ENCODE measurements around the gene GAS7. TPM values are rescaled to one million over a fixed set of nuclear protein-coding genes. Genes with fewer than 3 reads are reported as not detected.

GAS7 gene
- total RNA-seq, 1 experiment from 2014 or later: 12.3 TPM

DNA sequence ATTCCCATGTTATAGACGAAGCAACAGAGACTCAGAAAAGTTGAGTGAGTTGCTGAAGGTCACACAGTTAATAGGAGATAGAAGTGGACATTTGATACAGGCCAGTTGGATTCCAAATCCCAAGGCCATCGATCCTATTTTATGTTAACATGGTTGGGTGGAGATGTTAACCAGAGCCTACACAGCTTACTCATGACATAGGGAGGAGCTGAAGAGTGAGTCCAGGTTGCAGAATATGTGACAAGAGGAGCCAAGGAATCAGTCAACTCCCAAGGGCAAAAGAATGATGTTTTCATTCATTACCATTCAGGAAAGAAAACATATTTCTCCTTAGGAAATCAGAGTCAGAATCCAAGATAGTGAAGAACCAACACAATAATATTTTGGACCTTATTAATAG lies 40.3 kb upstream of the GAS7 start:
- POLR2A ChIA-PET: no interaction called here
- H3K9me3 Mint-ChIP-seq: peaks cover 24% of the 10 kb centered on the region
- ATAC-seq: no peak
- TF ChIP-seq FOXP1 (CRISPR knock-in tag; IDR thresholded peaks at IDR 0.05; ENCODE audit: borderline replicate concordance): no peak
- TF ChIP-seq ZBTB21 (CRISPR knock-in tag; IDR thresholded peaks at IDR 0.05; ENCODE audit: borderline replicate concordance): no peak
- no peak for TF ChIP-seq SOX15 (CRISPR knock-in tag; IDR thresholded peaks at IDR 0.05)
- no peak for TF ChIP-seq RELA (CRISPR knock-in tag; IDR thresholded peaks at IDR 0.05; ENCODE audit: borderline replicate concordance)
- TF ChIP-seq ATF3 (CRISPR knock-in tag; conservative IDR thresholded peaks at IDR 0.05): no peak
- no peak for TF ChIP-seq TP53 (CRISPR knock-in tag; IDR thresholded peaks at IDR 0.05)
- peaks cover 4% of the 10 kb centered on the region; the same call in 1 of the 2 replicates for H3K27me3 Mint-ChIP-seq (ENCODE audit: low read depth)
- DNase-seq (ENCODE audit: low spot score): no peak
- H3K36me3 Mint-ChIP-seq: no peaks in the 10 kb centered on the region
- H3K4me3 Mint-ChIP-seq: no peak overlapping the region
- no peak overlapping the region for H3K27ac Mint-ChIP-seq
- no peaks in the 10 kb centered on the region for H3K4me1 Mint-ChIP-seq
- CTCF ChIA-PET: interaction anchor here (4.1 kb wide), 1 partner anchor 12 kb away, joined by 23 read pairs; no protein-coding TSS in a partner anchor

DNA sequence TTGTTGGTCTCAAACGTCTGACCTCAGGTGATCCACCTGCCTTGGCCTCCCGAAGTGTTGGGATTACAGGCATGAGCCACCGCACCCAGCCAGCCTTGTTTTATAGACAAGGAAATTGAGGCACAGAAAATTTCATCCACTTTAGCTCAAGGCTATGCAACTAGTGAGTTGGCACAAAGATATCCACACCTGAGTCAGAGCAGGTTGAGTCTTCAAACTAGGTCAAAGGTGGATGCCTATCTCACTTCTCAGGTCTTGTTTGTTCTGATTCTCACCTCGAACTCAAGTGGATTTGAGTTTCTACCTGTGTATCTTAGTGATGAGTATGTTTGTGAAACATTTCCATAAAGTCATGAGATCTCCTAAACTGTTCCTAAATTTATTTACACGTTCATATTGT lies 35.6 kb upstream of the GAS7 start:
- ATAC-seq (no peak), DNase-seq (ENCODE audit: low spot score) (no peak)
- H3K4me1 Mint-ChIP-seq: no peaks in the 10 kb centered on the region
- H3K27me3 Mint-ChIP-seq (ENCODE audit: low read depth): peaks cover 4% of the 10 kb centered on the region; the same call in 1 of the 2 replicates
- no peak overlapping the region for H3K4me3 Mint-ChIP-seq
- ChIA-PET POLR2A (no interaction called here), CTCF (no interaction called here)
- TF ChIP-seq RELA (CRISPR knock-in tag; IDR thresholded peaks at IDR 0.05; ENCODE audit: borderline replicate concordance): no peak
- no peak for TF ChIP-seq ATF6 (CRISPR knock-in tag; IDR thresholded peaks at IDR 0.05)
- TF ChIP-seq CREM (CRISPR knock-in tag; IDR thresholded peaks at IDR 0.05): no peak
- TF ChIP-seq, protein P1, sequence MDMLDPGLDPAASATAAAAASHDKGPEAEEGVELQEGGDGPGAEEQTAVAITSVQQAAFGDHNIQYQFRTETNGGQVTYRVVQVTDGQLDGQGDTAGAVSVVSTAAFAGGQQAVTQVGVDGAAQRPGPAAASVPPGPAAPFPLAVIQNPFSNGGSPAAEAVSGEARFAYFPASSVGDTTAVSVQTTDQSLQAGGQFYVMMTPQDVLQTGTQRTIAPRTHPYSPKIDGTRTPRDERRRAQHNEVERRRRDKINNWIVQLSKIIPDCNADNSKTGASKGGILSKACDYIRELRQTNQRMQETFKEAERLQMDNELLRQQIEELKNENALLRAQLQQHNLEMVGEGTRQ (CRISPR knock-in tag; IDR thresholded peaks at IDR 0.05): no peak
- no peak for TF ChIP-seq CBFB (CRISPR knock-in tag; IDR thresholded peaks at IDR 0.05; ENCODE audit: low read depth)
- no peak for TF ChIP-seq FOXJ3 (CRISPR knock-in tag; IDR thresholded peaks at IDR 0.05; ENCODE audit: borderline replicate concordance)
- TF ChIP-seq CDX4 (CRISPR knock-in tag; IDR thresholded peaks at IDR 0.05; ENCODE audit: borderline replicate concordance): no peak
- TF ChIP-seq, protein P2, sequence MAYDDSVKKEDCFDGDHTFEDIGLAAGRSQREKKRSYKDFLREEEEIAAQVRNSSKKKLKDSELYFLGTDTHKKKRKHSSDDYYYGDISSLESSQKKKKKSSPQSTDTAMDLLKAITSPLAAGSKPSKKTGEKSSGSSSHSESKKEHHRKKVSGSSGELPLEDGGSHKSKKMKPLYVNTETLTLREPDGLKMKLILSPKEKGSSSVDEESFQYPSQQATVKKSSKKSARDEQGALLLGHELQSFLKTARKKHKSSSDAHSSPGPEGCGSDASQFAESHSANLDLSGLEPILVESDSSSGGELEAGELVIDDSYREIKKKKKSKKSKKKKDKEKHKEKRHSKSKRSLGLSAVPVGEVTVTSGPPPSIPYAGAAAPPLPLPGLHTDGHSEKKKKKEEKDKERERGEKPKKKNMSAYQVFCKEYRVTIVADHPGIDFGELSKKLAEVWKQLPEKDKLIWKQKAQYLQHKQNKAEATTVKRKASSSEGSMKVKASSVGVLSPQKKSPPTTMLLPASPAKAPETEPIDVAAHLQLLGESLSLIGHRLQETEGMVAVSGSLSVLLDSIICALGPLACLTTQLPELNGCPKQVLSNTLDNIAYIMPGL (CRISPR knock-in tag; IDR thresholded peaks at IDR 0.05): no peak
- peaks cover 27% of the 10 kb centered on the region for H3K9me3 Mint-ChIP-seq
- peaks cover 3% of the 10 kb centered on the region; the same call in 1 of the 2 replicates for H3K36me3 Mint-ChIP-seq
- H3K27ac Mint-ChIP-seq: no peak overlapping the region

- Mint-ChIP-seq H3K36me3 (peaks cover 3% of the 10 kb centered on the region; the same call in 1 of the 2 replicates), H3K9me3 (peaks cover 27% of the 10 kb centered on the region), H3K4me1 (no peaks in the 10 kb centered on the region), H3K27ac (no peak overlapping the region), H3K27me3 (ENCODE audit: low read depth) (peaks cover 4% of the 10 kb centered on the region; the same call in 1 of the 2 replicates), H3K4me3 (no peak overlapping the region)
- no peak for DNase-seq (ENCODE audit: low spot score)
- POLR2A ChIA-PET: no interaction called here
- CTCF ChIA-PET: interaction anchor here (0.8 kb wide), 1 partner anchor 273 kb away, joined by 3 read pairs; no protein-coding TSS in a partner anchor
- ATAC-seq: no peak
- TF ChIP-seq MXD4 (CRISPR knock-in tag; IDR thresholded peaks at IDR 0.05; ENCODE audit: borderline replicate concordance): no peak
- no peak for TF ChIP-seq NFYB (CRISPR knock-in tag; conservative IDR thresholded peaks at IDR 0.05; ENCODE audit: low read depth)
- TF ChIP-seq, protein P2 (CRISPR knock-in tag; IDR thresholded peaks at IDR 0.05): no peak
- TF ChIP-seq, protein P3, sequence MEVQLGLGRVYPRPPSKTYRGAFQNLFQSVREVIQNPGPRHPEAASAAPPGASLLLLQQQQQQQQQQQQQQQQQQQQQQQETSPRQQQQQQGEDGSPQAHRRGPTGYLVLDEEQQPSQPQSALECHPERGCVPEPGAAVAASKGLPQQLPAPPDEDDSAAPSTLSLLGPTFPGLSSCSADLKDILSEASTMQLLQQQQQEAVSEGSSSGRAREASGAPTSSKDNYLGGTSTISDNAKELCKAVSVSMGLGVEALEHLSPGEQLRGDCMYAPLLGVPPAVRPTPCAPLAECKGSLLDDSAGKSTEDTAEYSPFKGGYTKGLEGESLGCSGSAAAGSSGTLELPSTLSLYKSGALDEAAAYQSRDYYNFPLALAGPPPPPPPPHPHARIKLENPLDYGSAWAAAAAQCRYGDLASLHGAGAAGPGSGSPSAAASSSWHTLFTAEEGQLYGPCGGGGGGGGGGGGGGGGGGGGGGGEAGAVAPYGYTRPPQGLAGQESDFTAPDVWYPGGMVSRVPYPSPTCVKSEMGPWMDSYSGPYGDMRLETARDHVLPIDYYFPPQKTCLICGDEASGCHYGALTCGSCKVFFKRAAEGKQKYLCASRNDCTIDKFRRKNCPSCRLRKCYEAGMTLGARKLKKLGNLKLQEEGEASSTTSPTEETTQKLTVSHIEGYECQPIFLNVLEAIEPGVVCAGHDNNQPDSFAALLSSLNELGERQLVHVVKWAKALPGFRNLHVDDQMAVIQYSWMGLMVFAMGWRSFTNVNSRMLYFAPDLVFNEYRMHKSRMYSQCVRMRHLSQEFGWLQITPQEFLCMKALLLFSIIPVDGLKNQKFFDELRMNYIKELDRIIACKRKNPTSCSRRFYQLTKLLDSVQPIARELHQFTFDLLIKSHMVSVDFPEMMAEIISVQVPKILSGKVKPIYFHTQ (CRISPR knock-in tag; IDR thresholded peaks at IDR 0.05): no peak
- TF ChIP-seq PRDM15 (CRISPR knock-in tag; IDR thresholded peaks at IDR 0.05): no peak
Measured at GRCh38 chr17:10233161-10233560, 34.8 kb upstream of the GAS7 start.

Measured in WTC11 (cell line).